Prostate gland (tissue), 2 donors: ENCODE measurements around the gene C10orf143. TPM values are rescaled to one million over a fixed set of nuclear protein-coding genes. Genes with fewer than 3 reads are reported as not detected.

Experiments used
- DNase-seq: peaks from one replicate; pipeline ENCODE4 v3.0.0-alpha.2; 2019; ENCODE audit warnings: low spot score
- H3K27ac ChIP-seq, 2 donors: fragments of 200-600 bp; sonication (generic); 2 replicates each; pipeline ENCODE4 v1.5.1; 2017 to 2019
- H3K27me3 ChIP-seq: fragments of 200-600 bp; sonication (generic); replicated peaks from 2 replicates; pipeline ENCODE4 v1.5.1; 2019; ENCODE audit not compliant: insufficient read depth
- H3K36me3 ChIP-seq, 2 donors: fragments of 200-600 bp; sonication (generic); 1 replicate in 1 of 2; 2 replicates in 1 of 2; pipeline versions ENCODE4 v1.5.1 to v1.8.1; 2017 to 2019
- H3K4me1 ChIP-seq: fragments of 200-600 bp; sonication (generic); replicated peaks from 2 replicates; pipeline ENCODE4 v1.5.1; 2019
- H3K4me3 ChIP-seq, 2 donors: fragments of 200-600 bp; sonication (generic); 2 replicates each; pipeline ENCODE4 v1.5.1; 2017 to 2019
- H3K9me3 ChIP-seq: fragments of 200-600 bp; sonication (generic); 2 replicates; pipeline ENCODE4 v1.5.1; 2017
- POLR2A ChIP-seq: fragments of 450-650 bp; IDR thresholded peaks from one replicate; pipeline ENCODE4 v1.6.1; 2016; ENCODE audit warnings: antibody characterized with exemption, mild to moderate bottlenecking
- POLR2AphosphoS5 ChIP-seq: sonication (generic); formaldehyde crosslinking; IDR thresholded peaks from one replicate; pipeline ENCODE4 v1.6.1; 2017; ENCODE audit warnings: antibody characterized with exemption
- WGBS: methylation state at CpG from one replicate; pipeline ENCODE4 v1.1.5; 2018; 5-methylcytosine and 5-hydroxymethylcytosine counted together
- intact Hi-C: fragments of 100-400 bp; cut with DNase I; formaldehyde crosslinking; loops from one replicate; pipeline ENCODE4 v1.14.2; 2022
- total RNA-seq, 2 donors: library from RNA; depleted of rRNA; stranded (reverse); fragments of >200 nt; gene quantifications; one replicate each; pipeline ENCODE4 v1.1.0, GENCODE V29; 2016
- TF ChIP-seq, protein P1 (sequence below), 4 experiments: fragments of 200-600 bp in 2 of 4; fragments of 450-650 bp in 2 of 4; sonication (generic) in 2 of 4; IDR thresholded peaks; 1 replicate in 3 of 4; 2 replicates in 1 of 4; pipeline ENCODE4 v1.5.1; 2016 to 2019; ENCODE audit warnings: antibody characterized with exemption in 4 of 4, mild to moderate bottlenecking in 2 of 4, moderate library complexity in 2 of 4

The C10orf143 gene
- total RNA-seq, 2 donors from 2014 or later, result 5.1 to 5.6 TPM

DNA sequence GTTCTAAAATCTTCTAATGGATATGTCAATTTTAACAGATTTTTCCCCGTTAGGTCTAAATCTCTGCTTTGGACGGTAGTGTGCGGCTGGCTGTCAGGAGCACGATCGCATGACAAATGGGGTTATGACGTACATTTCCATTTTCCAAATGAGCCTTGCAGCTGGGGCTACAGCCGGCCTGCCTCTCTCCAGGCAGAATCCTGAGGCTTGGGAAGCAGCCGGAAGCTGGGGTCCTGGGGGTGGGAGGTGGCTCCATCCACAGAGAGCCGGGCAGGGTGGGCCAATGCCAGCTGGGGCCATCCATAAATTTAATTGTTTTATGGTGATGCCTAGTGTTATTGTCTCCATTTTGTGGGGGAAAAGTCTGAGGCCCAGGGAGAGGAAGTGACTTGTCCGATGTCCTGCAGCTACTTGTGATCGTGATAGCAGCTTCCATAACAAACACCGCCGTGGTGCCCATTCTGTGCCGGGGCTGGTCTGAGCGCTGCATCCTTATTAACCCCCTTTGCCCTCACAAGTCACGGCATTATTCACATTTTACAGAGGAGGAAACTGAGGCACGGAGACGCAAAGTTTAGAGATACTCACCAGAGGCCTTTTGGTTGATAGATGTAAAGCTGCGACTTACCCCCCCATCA, 93.5 kb downstream of the C10orf143 start:
- H3K27me3 ChIP-seq, result no peaks in the 10 kb centered on the region
- 85% methylated on average over 19 of the region's 19 CpGs for WGBS
- no peaks in the 10 kb centered on the region for H3K36me3 ChIP-seq
- no peak for DNase-seq
- TF ChIP-seq POLR2A (no peak), POLR2AphosphoS5 (no peak)
- TF ChIP-seq, protein P1, sequence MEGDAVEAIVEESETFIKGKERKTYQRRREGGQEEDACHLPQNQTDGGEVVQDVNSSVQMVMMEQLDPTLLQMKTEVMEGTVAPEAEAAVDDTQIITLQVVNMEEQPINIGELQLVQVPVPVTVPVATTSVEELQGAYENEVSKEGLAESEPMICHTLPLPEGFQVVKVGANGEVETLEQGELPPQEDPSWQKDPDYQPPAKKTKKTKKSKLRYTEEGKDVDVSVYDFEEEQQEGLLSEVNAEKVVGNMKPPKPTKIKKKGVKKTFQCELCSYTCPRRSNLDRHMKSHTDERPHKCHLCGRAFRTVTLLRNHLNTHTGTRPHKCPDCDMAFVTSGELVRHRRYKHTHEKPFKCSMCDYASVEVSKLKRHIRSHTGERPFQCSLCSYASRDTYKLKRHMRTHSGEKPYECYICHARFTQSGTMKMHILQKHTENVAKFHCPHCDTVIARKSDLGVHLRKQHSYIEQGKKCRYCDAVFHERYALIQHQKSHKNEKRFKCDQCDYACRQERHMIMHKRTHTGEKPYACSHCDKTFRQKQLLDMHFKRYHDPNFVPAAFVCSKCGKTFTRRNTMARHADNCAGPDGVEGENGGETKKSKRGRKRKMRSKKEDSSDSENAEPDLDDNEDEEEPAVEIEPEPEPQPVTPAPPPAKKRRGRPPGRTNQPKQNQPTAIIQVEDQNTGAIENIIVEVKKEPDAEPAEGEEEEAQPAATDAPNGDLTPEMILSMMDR (IDR thresholded peaks at IDR 0.05), result no peak
- intact Hi-C loops, result no loop called here
- no peak overlapping the region for H3K4me3 ChIP-seq
- no peaks in the 10 kb centered on the region for H3K4me1 ChIP-seq
- H3K9me3 ChIP-seq, result no peaks in the 10 kb centered on the region
- H3K27ac ChIP-seq, result no peak overlapping the region

DNA sequence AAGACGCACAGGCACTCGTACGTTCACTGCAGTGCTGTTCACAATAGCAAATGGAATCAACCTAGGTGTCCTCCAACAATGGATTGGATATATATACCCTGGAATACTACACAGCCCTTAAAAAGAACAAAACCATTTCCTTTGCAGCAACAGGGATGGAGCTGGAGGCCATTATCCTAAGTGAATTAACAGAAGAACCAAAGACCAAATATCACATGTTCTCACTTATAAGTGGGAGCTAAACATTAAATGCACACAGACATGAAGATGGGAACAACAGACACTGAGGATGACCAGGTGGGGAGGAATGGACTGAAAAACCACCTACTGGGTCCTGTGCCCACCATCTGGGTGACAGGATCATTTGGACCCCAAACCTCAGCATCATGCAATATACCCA, 94.5 kb downstream of the C10orf143 start:
- no peaks in the 10 kb centered on the region for H3K4me1 ChIP-seq
- TF ChIP-seq, protein P1 (IDR thresholded peaks at IDR 0.05), result no peak
- TF ChIP-seq POLR2AphosphoS5 (no peak), POLR2A (no peak)
- H3K27ac ChIP-seq, result no peak overlapping the region
- no peaks in the 10 kb centered on the region for H3K9me3 ChIP-seq
- no peaks in the 10 kb centered on the region for H3K36me3 ChIP-seq
- 94% methylated on average over 3 of the region's 3 CpGs for WGBS
- DNase-seq, result no peak
- H3K27me3 ChIP-seq, result no peaks in the 10 kb centered on the region
- H3K4me3 ChIP-seq, result no peak overlapping the region
- intact Hi-C loops, result no loop called here

DNA sequence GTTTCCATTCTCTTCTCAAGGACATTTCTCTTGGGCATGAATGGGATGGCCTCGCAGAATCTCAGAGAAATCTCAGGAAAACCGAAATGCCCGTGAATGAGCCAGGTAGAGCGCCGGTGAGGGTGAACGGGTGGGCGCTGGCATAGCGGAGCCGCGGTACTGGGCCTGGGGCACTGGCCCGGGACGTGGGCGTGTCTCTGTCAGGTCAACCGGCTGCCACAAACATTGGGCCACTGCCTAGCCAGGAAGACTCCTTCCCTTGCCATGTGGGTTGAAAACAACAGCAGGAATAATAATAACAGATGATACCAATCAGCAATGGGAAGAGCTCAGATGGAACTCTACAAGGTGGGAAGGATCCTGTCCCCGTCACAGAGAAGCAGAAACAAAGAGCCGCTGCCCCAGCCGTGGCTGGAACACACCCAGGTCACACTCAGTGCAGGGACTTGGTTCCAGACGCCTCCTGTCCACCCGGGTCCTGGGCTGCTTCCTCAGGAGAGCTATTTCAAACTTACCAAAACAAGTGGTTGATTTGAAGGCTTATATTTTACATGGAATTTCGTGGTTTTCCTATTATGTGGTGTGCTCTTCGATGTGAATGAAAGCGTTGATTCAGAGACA, 95.4 kb downstream of the C10orf143 start:
- Histone ChIP-seq H3K9me3 (no peaks in the 10 kb centered on the region), H3K36me3 (no peaks in the 10 kb centered on the region), H3K27me3 (no peaks in the 10 kb centered on the region), H3K4me1 (no peaks in the 10 kb centered on the region), H3K4me3 (no peak overlapping the region), H3K27ac (no peak overlapping the region)
- TF ChIP-seq, protein P1 (IDR thresholded peaks at IDR 0.05), result no peak
- TF ChIP-seq POLR2A, result no peak
- no peak for TF ChIP-seq POLR2AphosphoS5
- intact Hi-C loops, result no loop called here
- 85% methylated on average over 22 of the region's 22 CpGs for WGBS
- no peak for DNase-seq

DNA sequence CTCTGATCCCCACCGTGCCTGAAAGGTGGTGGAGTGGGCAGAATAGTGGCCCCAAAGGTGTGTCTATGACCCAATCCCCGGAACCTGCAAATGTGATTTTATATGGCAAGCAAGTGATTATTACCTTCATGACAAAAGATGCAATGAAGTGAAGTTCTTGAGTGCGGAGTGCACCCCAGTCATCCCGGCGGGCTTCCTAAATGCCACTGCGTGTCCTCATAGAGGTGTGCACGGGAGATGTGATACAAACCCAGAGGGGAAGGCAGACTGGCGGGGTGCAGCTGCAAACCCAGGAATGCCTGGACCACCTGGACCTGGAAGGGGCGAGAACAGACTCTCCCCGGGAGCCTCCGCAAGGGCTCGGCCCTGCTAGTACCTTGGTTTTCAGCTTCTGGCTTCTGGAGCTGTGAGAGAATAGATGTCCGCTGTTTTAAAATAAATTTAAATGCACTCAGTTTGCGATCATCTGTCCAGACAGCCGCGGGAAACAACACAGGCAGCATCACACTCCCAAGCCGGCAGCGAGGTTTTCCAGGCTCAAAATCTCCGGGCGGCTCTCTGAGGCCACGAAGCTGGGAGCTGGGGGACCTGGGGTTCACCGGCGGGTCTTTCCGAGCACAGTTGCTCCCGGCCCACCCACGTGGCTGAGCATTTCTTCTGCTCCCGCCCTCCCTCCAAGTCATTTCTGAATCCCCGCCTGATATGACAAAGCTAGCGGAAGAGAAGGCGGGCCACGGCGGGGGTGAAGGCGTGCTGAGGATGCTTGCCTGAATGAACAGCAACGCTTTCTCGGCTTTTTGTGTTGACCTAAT, 96.2 kb downstream of the C10orf143 start:
- DNase-seq, result no peak

More for the DNA sequence above, 96.2 kb downstream of the C10orf143 start:
- Histone ChIP-seq H3K4me3 (no peak overlapping the region), H3K27me3 (no peaks in the 10 kb centered on the region), H3K36me3 (no peaks in the 10 kb centered on the region), H3K27ac (no peak overlapping the region), H3K4me1 (no peaks in the 10 kb centered on the region), H3K9me3 (no peaks in the 10 kb centered on the region)
- 77% methylated on average over 35 of the region's 35 CpGs for WGBS
- intact Hi-C loops, result no loop called here
- TF ChIP-seq, protein P1 (IDR thresholded peaks at IDR 0.05), result no peak
- TF ChIP-seq POLR2A (no peak), POLR2AphosphoS5 (no peak)

Other genes with a start within 250 kb of the C10orf143 start
- gene EBF3, start 146.6 kb downstream of the C10orf143 start, total RNA-seq, result 1 to 10 TPM; 1.5 to 7.8 TPM
- gene GLRX3, start 25.6 kb upstream of the C10orf143 start, total RNA-seq, result 10 to 100 TPM; 32.6 to 40.7 TPM